Vagina (tissue), 2 donors: Measurements from ENCODE around the gene CNTN5.

Source experiments
- POLR2A ChIP-seq, 2 donors: fragments of 450-650 bp; IDR thresholded peaks; one replicate each; pipeline ENCODE4 v1.6.1; 2017; ENCODE audit warnings: antibody characterized with exemption in 2 of 2, mild to moderate bottlenecking in 2 of 2, moderate library complexity in 2 of 2
- POLR2AphosphoS5 ChIP-seq, 2 donors: sonication (generic); formaldehyde crosslinking; IDR thresholded peaks; one replicate each; pipeline ENCODE4 v1.9.0; 2017; ENCODE audit warnings: antibody characterized with exemption in 2 of 2, mild to moderate bottlenecking in 2 of 2, low read depth in 1 of 2; ENCODE audit not compliant: insufficient read depth in 1 of 2
- TF ChIP-seq, protein P1 (sequence below), 3 experiments: fragments of 450-650 bp in 2 of 3; fragments of 200-600 bp in 1 of 3; sonication (generic) in 1 of 3; IDR thresholded peaks; one replicate each; pipeline ENCODE4 v1.5.1; 2017 to 2019; ENCODE audit warnings: antibody characterized with exemption in 3 of 3, mild to moderate bottlenecking in 2 of 3, moderate library complexity in 2 of 3

DNA sequence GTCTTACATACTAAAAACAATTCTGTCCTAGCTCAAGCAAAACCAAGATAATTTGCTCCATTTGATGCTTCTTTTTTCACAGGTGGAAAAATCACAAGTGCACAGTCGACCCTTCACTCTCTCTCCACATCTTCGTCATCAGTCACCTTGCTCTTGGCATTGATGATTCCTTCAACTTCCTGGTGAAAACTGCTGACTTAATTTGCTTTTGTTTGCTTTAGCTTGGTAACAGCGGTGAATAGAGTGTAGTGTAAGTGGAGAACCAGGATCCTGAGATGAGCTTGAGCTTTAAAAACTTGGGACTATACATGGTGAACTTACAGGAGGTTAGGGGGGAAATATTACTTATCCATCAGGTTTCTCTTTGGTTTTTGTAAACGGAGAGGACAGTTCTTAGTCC lies 1335.3 kb downstream of the CNTN5 start:
- TF ChIP-seq, protein P1, sequence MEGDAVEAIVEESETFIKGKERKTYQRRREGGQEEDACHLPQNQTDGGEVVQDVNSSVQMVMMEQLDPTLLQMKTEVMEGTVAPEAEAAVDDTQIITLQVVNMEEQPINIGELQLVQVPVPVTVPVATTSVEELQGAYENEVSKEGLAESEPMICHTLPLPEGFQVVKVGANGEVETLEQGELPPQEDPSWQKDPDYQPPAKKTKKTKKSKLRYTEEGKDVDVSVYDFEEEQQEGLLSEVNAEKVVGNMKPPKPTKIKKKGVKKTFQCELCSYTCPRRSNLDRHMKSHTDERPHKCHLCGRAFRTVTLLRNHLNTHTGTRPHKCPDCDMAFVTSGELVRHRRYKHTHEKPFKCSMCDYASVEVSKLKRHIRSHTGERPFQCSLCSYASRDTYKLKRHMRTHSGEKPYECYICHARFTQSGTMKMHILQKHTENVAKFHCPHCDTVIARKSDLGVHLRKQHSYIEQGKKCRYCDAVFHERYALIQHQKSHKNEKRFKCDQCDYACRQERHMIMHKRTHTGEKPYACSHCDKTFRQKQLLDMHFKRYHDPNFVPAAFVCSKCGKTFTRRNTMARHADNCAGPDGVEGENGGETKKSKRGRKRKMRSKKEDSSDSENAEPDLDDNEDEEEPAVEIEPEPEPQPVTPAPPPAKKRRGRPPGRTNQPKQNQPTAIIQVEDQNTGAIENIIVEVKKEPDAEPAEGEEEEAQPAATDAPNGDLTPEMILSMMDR (IDR thresholded peaks at IDR 0.05): no peak
- no peak for TF ChIP-seq POLR2A (IDR thresholded peaks at IDR 0.05)
- TF ChIP-seq POLR2AphosphoS5 (IDR thresholded peaks at IDR 0.05; ENCODE audit: insufficient read depth in 1 of 2, low read depth in 1 of 2): no peak
